A673 (cell line): ENCODE measurements around the gene THBS2. TPM values are rescaled to one million over a fixed set of nuclear protein-coding genes. Genes with fewer than 3 reads are reported as not detected.

Experiments
- BruUV-seq: library from RNA; stranded (reverse); fragments of 400-500 nt; replicated peaks from 2 replicates; lab custom pipeline; 2021; lab: Mats Ljungman, UMichigan
- CTCF ChIA-PET: fragments of 300-600 bp; sonication (Branson Sonifier 250); formaldehyde crosslinking; loops from one replicate; lab custom pipeline; 2022; ENCODE audit warnings: antibody characterized with exemption; lab: Charles Lee
- POLR2A ChIA-PET: fragments of 300-600 bp; sonication (Branson Sonifier 250); formaldehyde crosslinking; loops from one replicate; lab custom pipeline; 2022; ENCODE audit warnings: antibody characterized with exemption; ENCODE audit not compliant: low non-redundant PET; lab: Charles Lee
- DNase-seq: peaks from one replicate; pipeline ENCODE4 v3.0.0-alpha.2; 2015; ENCODE audit warnings: low spot score
- H3K27ac ChIP-seq: fragments of 200-600 bp; sonication (generic); 2 replicates; pipeline ENCODE4 v1.5.1; 2016; ENCODE audit warnings: mixed run types, low read depth, mild to moderate bottlenecking, mixed read lengths, antibody characterized with exemption, low read length; ENCODE audit not compliant: poor library complexity, severe bottlenecking
- H3K27me3 ChIP-seq: fragments of 200-600 bp; sonication (generic); replicated peaks from 2 replicates; pipeline ENCODE4 v1.6.1; 2017; ENCODE audit warnings: mixed run types, low read depth, mild to moderate bottlenecking, mixed read lengths, antibody characterized with exemption, low read length; ENCODE audit not compliant: insufficient read depth, poor library complexity
- H3K36me3 ChIP-seq: fragments of 200-600 bp; sonication (generic); 2 replicates; pipeline ENCODE4 v1.6.1; 2016; ENCODE audit warnings: mixed run types, mild to moderate bottlenecking, mixed read lengths, antibody characterized with exemption, low read length; ENCODE audit not compliant: insufficient read depth, poor library complexity, severe bottlenecking
- H3K4me1 ChIP-seq: fragments of 200-600 bp; sonication (generic); 2 replicates; pipeline ENCODE4 v1.6.1; 2017; ENCODE audit warnings: mixed run types, mild to moderate bottlenecking, mixed read lengths, antibody characterized with exemption, low read length; ENCODE audit not compliant: insufficient read depth, poor library complexity, severe bottlenecking
- H3K4me3 ChIP-seq: fragments of 200-600 bp; sonication (generic); 2 replicates; pipeline ENCODE4 v1.5.1; 2016; ENCODE audit warnings: low read depth, mixed run types, mild to moderate bottlenecking, mixed read lengths, low read length; ENCODE audit not compliant: poor library complexity, severe bottlenecking
- H3K9me3 ChIP-seq: fragments of 200-600 bp; sonication (generic); 2 replicates; pipeline ENCODE4 v1.6.1; 2016; ENCODE audit warnings: mixed run types, low read depth, mild to moderate bottlenecking, mixed read lengths, antibody characterized with exemption, low read length; ENCODE audit not compliant: poor library complexity, severe bottlenecking
- EZH2 ChIP-seq: fragments of 200-600 bp; sonication (generic); IDR thresholded peaks from 2 replicates; pipeline ENCODE4 v1.6.1; 2017; ENCODE audit warnings: borderline replicate concordance, low read depth, mild to moderate bottlenecking, mixed read lengths, antibody characterized with exemption, low read length; ENCODE audit not compliant: poor library complexity, severe bottlenecking
- intact Hi-C: fragments of 100-400 bp; cut with micrococcal nuclease; formaldehyde crosslinking; loops from one replicate; pipeline ENCODE4 v1.10.0; 2022; ENCODE audit not compliant: unreplicated experiment
- total RNA-seq: library from RNA; stranded (reverse); gene quantifications from 2 replicates; pipeline ENCODE4 v1.2.3, GENCODE V29; 2021
- TF ChIP-seq, protein P1 (sequence below): fragments of 300-800, 200-600 bp; sonication (generic); conservative IDR thresholded peaks from 2 replicates; pipeline ENCODE4 v1.5.1; 2017; ENCODE audit warnings: low read depth, mild to moderate bottlenecking, antibody characterized with exemption, low read length, moderate library complexity, mixed read lengths

THBS2 gene
- total RNA-seq, 1 experiment from 2014 or later, result 0.13 TPM

DNA sequence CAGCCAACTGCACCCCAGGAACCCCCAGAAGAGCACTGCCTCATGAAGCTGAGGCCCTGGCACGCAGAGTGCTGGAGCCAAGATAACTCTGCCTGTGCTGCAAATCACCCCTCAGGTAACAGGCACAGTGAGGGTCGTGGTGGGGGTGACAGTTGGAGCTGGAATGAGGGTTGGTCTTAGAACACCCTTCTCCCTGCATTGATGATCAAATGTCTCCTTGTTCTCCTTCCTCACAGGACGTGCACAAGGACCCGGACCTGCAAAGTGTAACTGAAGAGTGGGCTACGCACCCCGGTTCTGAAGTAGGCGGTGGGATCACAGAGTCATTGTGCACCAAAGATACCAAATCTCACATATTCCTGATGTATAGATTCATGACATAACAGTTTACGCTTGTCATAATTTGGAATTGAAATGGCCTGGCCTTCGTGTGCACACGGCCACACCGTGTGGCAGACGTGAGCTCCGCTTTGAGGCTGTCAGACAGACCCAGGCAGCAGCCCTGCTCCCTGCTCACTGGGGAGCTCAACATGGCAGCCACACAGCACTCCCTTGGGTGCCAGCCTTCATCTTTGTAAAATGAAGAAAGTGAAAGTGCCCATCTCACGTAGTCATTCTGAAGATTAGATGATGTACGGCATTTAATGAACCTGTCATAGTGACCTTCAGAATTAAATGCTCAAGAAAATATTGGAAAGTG, 8.8 kb downstream of the THBS2 start:
- intact Hi-C loops, result no loop called here
- Histone ChIP-seq H3K36me3 (no peaks in the 10 kb centered on the region), H3K27ac (no peak overlapping the region), H3K27me3 (no peaks in the 10 kb centered on the region), H3K4me3 (no peak overlapping the region), H3K9me3 (no peaks in the 10 kb centered on the region), H3K4me1 (no peaks in the 10 kb centered on the region)
- POLR2A ChIA-PET, result no interaction called here
- no peak for DNase-seq
- CTCF ChIA-PET, result no interaction called here
- no TSS peak for BruUV-seq
- TF ChIP-seq, protein P1, sequence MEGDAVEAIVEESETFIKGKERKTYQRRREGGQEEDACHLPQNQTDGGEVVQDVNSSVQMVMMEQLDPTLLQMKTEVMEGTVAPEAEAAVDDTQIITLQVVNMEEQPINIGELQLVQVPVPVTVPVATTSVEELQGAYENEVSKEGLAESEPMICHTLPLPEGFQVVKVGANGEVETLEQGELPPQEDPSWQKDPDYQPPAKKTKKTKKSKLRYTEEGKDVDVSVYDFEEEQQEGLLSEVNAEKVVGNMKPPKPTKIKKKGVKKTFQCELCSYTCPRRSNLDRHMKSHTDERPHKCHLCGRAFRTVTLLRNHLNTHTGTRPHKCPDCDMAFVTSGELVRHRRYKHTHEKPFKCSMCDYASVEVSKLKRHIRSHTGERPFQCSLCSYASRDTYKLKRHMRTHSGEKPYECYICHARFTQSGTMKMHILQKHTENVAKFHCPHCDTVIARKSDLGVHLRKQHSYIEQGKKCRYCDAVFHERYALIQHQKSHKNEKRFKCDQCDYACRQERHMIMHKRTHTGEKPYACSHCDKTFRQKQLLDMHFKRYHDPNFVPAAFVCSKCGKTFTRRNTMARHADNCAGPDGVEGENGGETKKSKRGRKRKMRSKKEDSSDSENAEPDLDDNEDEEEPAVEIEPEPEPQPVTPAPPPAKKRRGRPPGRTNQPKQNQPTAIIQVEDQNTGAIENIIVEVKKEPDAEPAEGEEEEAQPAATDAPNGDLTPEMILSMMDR, result no peak
- no peak for TF ChIP-seq EZH2

DNA sequence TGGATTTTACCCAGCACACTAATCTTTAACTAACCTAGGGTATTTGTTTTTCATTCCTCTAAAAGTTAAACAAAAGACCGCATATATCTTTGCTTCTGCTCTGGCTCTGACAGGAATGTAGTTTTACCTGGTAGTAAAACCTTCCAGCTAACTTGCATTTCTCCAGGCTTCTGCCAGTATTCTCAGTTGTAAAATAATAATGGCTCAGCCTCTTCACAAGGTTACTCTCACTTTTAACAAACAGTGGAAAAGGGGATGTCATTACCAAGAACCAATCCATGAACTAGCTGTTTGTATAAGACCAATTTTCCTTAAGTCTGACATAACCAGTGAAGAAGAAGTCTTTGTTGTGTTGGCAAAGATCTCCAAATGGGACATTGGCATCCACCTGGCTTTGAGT, 10.0 kb downstream of the THBS2 start:
- no peaks in the 10 kb centered on the region for H3K4me1 ChIP-seq
- DNase-seq, result no peak
- BruUV-seq, result no TSS peak
- no peak overlapping the region for H3K4me3 ChIP-seq
- H3K36me3 ChIP-seq, result no peaks in the 10 kb centered on the region
- CTCF ChIA-PET, result no interaction called here
- POLR2A ChIA-PET, result no interaction called here
- H3K27me3 ChIP-seq, result no peaks in the 10 kb centered on the region
- no peaks in the 10 kb centered on the region for H3K9me3 ChIP-seq
- intact Hi-C loops, result no loop called here
- no peak for TF ChIP-seq EZH2
- TF ChIP-seq, protein P1, result no peak
- H3K27ac ChIP-seq, result no peak overlapping the region

DNA sequence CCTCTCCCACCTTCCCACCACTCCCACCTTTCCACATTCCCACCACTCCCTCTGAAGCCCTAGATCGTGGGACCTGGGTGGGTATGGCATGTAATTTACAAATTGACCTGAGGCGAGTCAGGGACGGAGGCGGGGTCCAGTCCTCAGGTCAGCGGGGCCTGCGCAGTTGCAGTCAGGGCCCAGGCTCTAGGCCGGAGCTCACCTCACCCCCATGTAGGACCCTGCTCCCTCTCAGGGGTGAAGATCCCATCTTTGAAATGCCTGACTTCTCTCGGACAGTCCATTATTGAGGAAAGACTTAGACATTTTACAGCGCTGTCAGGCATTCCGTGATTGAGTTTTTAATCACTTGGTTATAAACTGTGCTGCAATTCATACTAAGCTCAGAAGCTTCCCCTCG, 10.5 kb downstream of the THBS2 start:
- no peak overlapping the region for H3K4me3 ChIP-seq
- CTCF ChIA-PET, result no interaction called here
- H3K9me3 ChIP-seq, result no peaks in the 10 kb centered on the region
- no peaks in the 10 kb centered on the region for H3K4me1 ChIP-seq
- DNase-seq, result no peak
- H3K36me3 ChIP-seq, result no peaks in the 10 kb centered on the region
- H3K27ac ChIP-seq, result no peak overlapping the region
- TF ChIP-seq, protein P1, result no peak
- TF ChIP-seq EZH2, result no peak
- H3K27me3 ChIP-seq, result no peaks in the 10 kb centered on the region
- intact Hi-C loops, result no loop called here
- POLR2A ChIA-PET, result no interaction called here
- BruUV-seq, result no TSS peak
